Upper lobe of left lung (tissue), 6 donors: Measurements from ENCODE around the gene MEIS1. TPM values are rescaled to one million over a fixed set of nuclear protein-coding genes. Genes with fewer than 3 reads are reported as not detected.

Experiments
- ATAC-seq, 2 donors: fragments of 200-7000 bp; cut with Tn5 transposase; one replicate each; pipeline ENCODE4 v1.9.1; 2022; ENCODE audit warnings: mild to moderate bottlenecking in 2 of 2, moderate library complexity in 2 of 2; ENCODE audit not compliant: low FRiP score in 2 of 2
- DNase-seq, 2 donors: peaks; one replicate each; pipeline ENCODE4 v3.0.0-alpha.2; 2019 to 2020
- H3K27ac ChIP-seq, 4 donors: fragments of 200-600 bp; sonication (generic); one replicate each; pipeline ENCODE4 v1.5.1; 2016 to 2019
- H3K27me3 ChIP-seq, 4 donors: fragments of 200-600 bp; sonication (generic); one replicate each; pipeline ENCODE4 v1.5.1; 2017 to 2019
- H3K36me3 ChIP-seq, 4 donors: fragments of 200-600 bp; sonication (generic); one replicate each; pipeline ENCODE4 v1.5.1; 2016 to 2019
- H3K4me1 ChIP-seq, 4 donors: fragments of 200-600 bp; sonication (generic); one replicate each; pipeline ENCODE4 v1.5.1; 2018 to 2019
- H3K4me3 ChIP-seq, 4 donors: fragments of 200-600 bp; sonication (generic); one replicate each; pipeline ENCODE4 v1.5.1; 2017 to 2019; ENCODE audit warnings: mild to moderate bottlenecking in 2 of 4, moderate library complexity in 1 of 4
- H3K9me3 ChIP-seq, 4 donors: fragments of 200-600 bp; sonication (generic); one replicate each; pipeline ENCODE4 v1.5.1; 2018 to 2019
- CTCF ChIP-seq, 6 experiments: fragments of 450-650 bp in 4 of 6; fragments of 200-600 bp in 2 of 6; sonication (generic) in 2 of 6; IDR thresholded peaks; one replicate each; pipeline ENCODE4 v1.5.1; 2016 to 2019; ENCODE audit warnings: antibody characterized with exemption in 6 of 6
- EP300 ChIP-seq, 4 donors: sonication (generic); formaldehyde crosslinking; IDR thresholded peaks; one replicate each; pipeline ENCODE4 v1.5.1; 2017; ENCODE audit warnings: antibody characterized with exemption in 4 of 4, control low read depth in 2 of 4
- POLR2A ChIP-seq, 4 donors: fragments of 450-650 bp; IDR thresholded peaks; one replicate each; pipeline ENCODE4 v1.5.1; 2016 to 2017; ENCODE audit warnings: antibody characterized with exemption in 4 of 4, mild to moderate bottlenecking in 2 of 4
- POLR2AphosphoS5 ChIP-seq, 2 donors: sonication (generic); formaldehyde crosslinking; IDR thresholded peaks; one replicate each; pipeline ENCODE4 v1.5.1; 2017; ENCODE audit warnings: antibody characterized with exemption in 2 of 2
- WGBS, 2 donors: methylation state at CpG; one replicate each; pipeline ENCODE4 v1.1.5; 2017 to 2018; 5-methylcytosine and 5-hydroxymethylcytosine counted together
- total RNA-seq, 6 donors: library from RNA; depleted of rRNA in 4 of 6; stranded (reverse); fragments of >200 nt in 4 of 6; gene quantifications; one replicate each; pipeline versions ENCODE4 v1.1.0 to v1.2.1, GENCODE V29; 2016 to 2021
- donor health status: DM: no; HTN: no; CAD: no; lungs with moderate emphysema.
- donor health status: DM: no; HTN: yes; CAD: no; lungs with severe emphysema.

The MEIS1 gene
- total RNA-seq, 6 donors from 2014 or later: 23.1 to 43.9 (median 30.0) TPM

GRCh38 chr2:66457545-66457944 is 22.6 kb downstream of the MEIS1 start:
- DNase-seq (no peak), ATAC-seq (no peak)
- Histone ChIP-seq H3K9me3 (no peaks in the 10 kb centered on the region), H3K36me3 (peaks cover 0 to 13% (median 0%) of the 10 kb centered on the region in 4 donors), H3K27ac (no peak overlapping the region), H3K4me3 (no peak overlapping the region), H3K27me3 (no peaks in the 10 kb centered on the region), H3K4me1 (peaks cover 12 to 37% (median 25%) of the 10 kb centered on the region in 4 donors)
- TF ChIP-seq POLR2AphosphoS5 (IDR thresholded peaks at IDR 0.05): no peak
- no peak for TF ChIP-seq EP300 (IDR thresholded peaks at IDR 0.05)
- TF ChIP-seq CTCF (IDR thresholded peaks at IDR 0.05): no peak
- TF ChIP-seq POLR2A (IDR thresholded peaks at IDR 0.05): no peak
- WGBS, 2 donors: 86 to 87% methylated on average over 6 of the region's 6 CpGs

GRCh38 chr2:66460031-66460430 is 25.1 kb downstream of the MEIS1 start:
- ATAC-seq (no peak), DNase-seq (no peak)
- Histone ChIP-seq H3K9me3 (no peaks in the 10 kb centered on the region), H3K27me3 (no peaks in the 10 kb centered on the region), H3K4me3 (no peak overlapping the region), H3K4me1 (peaks cover 12 to 50% (median 25%) of the 10 kb centered on the region in 4 donors), H3K36me3 (peaks cover 0 to 19% (median 0%) of the 10 kb centered on the region in 4 donors), H3K27ac (no peak overlapping the region)
- TF ChIP-seq CTCF (IDR thresholded peaks at IDR 0.05): no peak
- TF ChIP-seq POLR2AphosphoS5 (IDR thresholded peaks at IDR 0.05): no peak
- TF ChIP-seq EP300 (IDR thresholded peaks at IDR 0.05): no peak
- no peak for TF ChIP-seq POLR2A (IDR thresholded peaks at IDR 0.05)
- 54 to 68% methylated on average over 1 of the region's 1 CpG for WGBS, 2 donors

GRCh38 chr2:66461001-66461663 is 26.2 kb downstream of the MEIS1 start:
- Histone ChIP-seq H3K36me3 (peaks cover 0 to 23% (median 0%) of the 10 kb centered on the region in 4 donors), H3K9me3 (no peaks in the 10 kb centered on the region), H3K4me1 (peaks cover 8 to 47% (median 26%) of the 10 kb centered on the region in 4 donors), H3K27me3 (no peaks in the 10 kb centered on the region), H3K4me3 (no peak overlapping the region), H3K27ac (no peak overlapping the region)
- ATAC-seq (no peak), DNase-seq (no peak)
- no peak for TF ChIP-seq POLR2AphosphoS5 (IDR thresholded peaks at IDR 0.05)
- TF ChIP-seq POLR2A (IDR thresholded peaks at IDR 0.05): no peak
- no peak for TF ChIP-seq CTCF (IDR thresholded peaks at IDR 0.05)
- TF ChIP-seq EP300 (IDR thresholded peaks at IDR 0.05): no peak
- WGBS, 2 donors: 88 to 91% methylated on average over 3 of the region's 3 CpGs

GRCh38 chr2:66461664-66462500 is 27.0 kb downstream of the MEIS1 start:
- Histone ChIP-seq H3K27ac (no peak overlapping the region), H3K4me1 (peaks cover 11 to 43% (median 23%) of the 10 kb centered on the region in 4 donors), H3K9me3 (no peaks in the 10 kb centered on the region), H3K27me3 (no peaks in the 10 kb centered on the region), H3K4me3 (no peak overlapping the region), H3K36me3 (peaks cover 0 to 17% (median 0%) of the 10 kb centered on the region in 4 donors)
- no peak for DNase-seq
- 68 to 69% methylated on average over 6 of the region's 6 CpGs for WGBS, 2 donors
- TF ChIP-seq POLR2A (IDR thresholded peaks at IDR 0.05) (no peak), EP300 (IDR thresholded peaks at IDR 0.05) (no peak), POLR2AphosphoS5 (IDR thresholded peaks at IDR 0.05) (no peak), CTCF (IDR thresholded peaks at IDR 0.05) (no peak)
- no peak for ATAC-seq
